GM23248 (cell line): ENCODE measurements around the gene CBX8. TPM values are rescaled to one million over a fixed set of nuclear protein-coding genes. Genes with fewer than 3 reads are reported as not detected.

Experiments used
- DNase-seq: peaks from one replicate; pipeline ENCODE4 v3.0.0-alpha.2; 2015
- H2AFZ ChIP-seq: fragments of 200-600 bp; sonication (generic); 2 replicates; pipeline ENCODE4 v1.6.1; 2016; ENCODE audit warnings: antibody characterized with exemption
- H3F3A ChIP-seq: fragments of 200-600 bp; sonication (generic); 2 replicates; pipeline ENCODE4 v1.6.1; 2016; ENCODE audit warnings: mild to moderate bottlenecking, antibody characterized with exemption, mixed run types; ENCODE audit not compliant: insufficient read depth
- H3K27ac ChIP-seq: fragments of 200-600 bp; sonication (generic); 2 replicates; pipeline ENCODE4 v1.5.1; 2016; ENCODE audit warnings: mild to moderate bottlenecking
- H3K27me3 ChIP-seq: fragments of 200-600 bp; sonication (generic); replicated peaks from 2 replicates; pipeline ENCODE4 v1.6.1; 2016; ENCODE audit warnings: mild to moderate bottlenecking; ENCODE audit not compliant: insufficient read depth
- H3K36me3 ChIP-seq: fragments of 200-600 bp; sonication (generic); 2 replicates; pipeline ENCODE4 v1.6.1; 2016; ENCODE audit warnings: low read depth, mild to moderate bottlenecking
- H3K4me1 ChIP-seq: fragments of 200-600 bp; sonication (generic); 2 replicates; pipeline ENCODE4 v1.6.1; 2016; ENCODE audit warnings: mild to moderate bottlenecking; ENCODE audit not compliant: insufficient read depth
- H3K4me2 ChIP-seq: fragments of 200-600 bp; sonication (generic); one replicate; pipeline ENCODE4 v1.6.1; 2016; ENCODE audit warnings: mild to moderate bottlenecking; ENCODE audit not compliant: unreplicated experiment
- H3K4me3 ChIP-seq: fragments of 200-600 bp; sonication (generic); 2 replicates; pipeline ENCODE4 v1.5.1; 2016; ENCODE audit warnings: mild to moderate bottlenecking
- H3K79me2 ChIP-seq: fragments of 200-600 bp; sonication (generic); 2 replicates; pipeline ENCODE4 v1.6.1; 2016; ENCODE audit warnings: mild to moderate bottlenecking; ENCODE audit not compliant: insufficient read depth
- H3K9ac ChIP-seq: fragments of 200-600 bp; sonication (generic); 2 replicates; pipeline ENCODE4 v1.6.1; 2016; ENCODE audit warnings: mild to moderate bottlenecking
- H3K9me2 ChIP-seq: fragments of 200-600 bp; sonication (generic); 2 replicates; pipeline ENCODE4 v1.6.1; 2016; ENCODE audit warnings: mixed run types, mild to moderate bottlenecking, moderate library complexity; ENCODE audit not compliant: insufficient read depth
- H3K9me3 ChIP-seq: fragments of 200-600 bp; sonication (generic); one replicate; pipeline ENCODE4 v1.6.1; 2017; ENCODE audit warnings: low read depth
- H4K20me1 ChIP-seq: fragments of 200-600 bp; sonication (generic); 2 replicates; pipeline ENCODE4 v1.6.0; 2016; ENCODE audit not compliant: insufficient read depth
- EZH2 ChIP-seq: fragments of 200-600 bp; sonication (generic); IDR thresholded peaks from 2 replicates; pipeline ENCODE4 v1.6.1; 2018; ENCODE audit warnings: antibody characterized with exemption, mild to moderate bottlenecking; ENCODE audit not compliant: insufficient read depth, poor library complexity, severe bottlenecking
- EZH2phosphoT487 ChIP-seq: fragments of 200-600 bp; sonication (generic); IDR thresholded peaks from 2 replicates; pipeline ENCODE4 v1.6.1; 2018; ENCODE audit warnings: antibody characterized with exemption, moderate library complexity, mild to moderate bottlenecking, low read depth; ENCODE audit not compliant: insufficient read depth
- WGBS, 2 experiments: methylation state at CpG; one replicate each; pipeline ENCODE4 v1.1.6; 2015 to 2017; ENCODE audit warnings: low lambda C conversion rate in 2 of 2, low coverage in 1 of 2; ENCODE audit errors: missing lambda C conversion rate in 2 of 2; 5-methylcytosine and 5-hydroxymethylcytosine counted together
- in situ Hi-C: fragments of 300-500 bp; cut with MboI; formaldehyde crosslinking; loops from 2 replicates; pipeline ENCODE4 v1.15.0; 2020
- polyA plus RNA-seq: library from polyadenylated mRNA; unstranded; fragments of >200 nt; fragmentation: Nextera tagmentation; extraction: Ambion mirVana; gene quantifications from 2 replicates; pipeline ENCODE4 v1.2.1, GENCODE V29; 2016
- total RNA-seq: library from RNA; depleted of rRNA; stranded (reverse); fragments of >200 nt; shearing (Covaris generic); gene quantifications from 2 replicates; pipeline ENCODE4 v1.2.3, GENCODE V29; 2014

CBX8 gene
- total and polyA plus RNA-seq, 2 experiments from 2014 or later: 3.9 to 5.9 TPM

- Histone ChIP-seq H3K9me2 (no peaks in the 10 kb centered on the region), H3K27me3 (peaks cover 48% of the 10 kb centered on the region), H3K9ac (no peak overlapping the region), H3K27ac (no peak overlapping the region), H3K4me2 (no peak overlapping the region), H3K36me3 (no peaks in the 10 kb centered on the region), H3K79me2 (no peaks in the 10 kb centered on the region), H2AFZ (no peak overlapping the region), H3K4me3 (no peak overlapping the region), H3F3A (peaks cover 4% of the 10 kb centered on the region; the same call in 1 of the 2 replicates), H3K4me1 (no peaks in the 10 kb centered on the region), H4K20me1 (no peaks in the 10 kb centered on the region), H3K9me3 (no peaks in the 10 kb centered on the region)
- in situ Hi-C loops: no loop called here
- no peak for DNase-seq
- no peak for TF ChIP-seq EZH2phosphoT487
- TF ChIP-seq EZH2: no peak
- 45 to 46% methylated on average over 13 of the region's 13 CpGs for WGBS, 2 experiments
These were observed 44.7 kb downstream of the CBX8 start for GRCh38 chr17:79752175-79752574.

DNA sequence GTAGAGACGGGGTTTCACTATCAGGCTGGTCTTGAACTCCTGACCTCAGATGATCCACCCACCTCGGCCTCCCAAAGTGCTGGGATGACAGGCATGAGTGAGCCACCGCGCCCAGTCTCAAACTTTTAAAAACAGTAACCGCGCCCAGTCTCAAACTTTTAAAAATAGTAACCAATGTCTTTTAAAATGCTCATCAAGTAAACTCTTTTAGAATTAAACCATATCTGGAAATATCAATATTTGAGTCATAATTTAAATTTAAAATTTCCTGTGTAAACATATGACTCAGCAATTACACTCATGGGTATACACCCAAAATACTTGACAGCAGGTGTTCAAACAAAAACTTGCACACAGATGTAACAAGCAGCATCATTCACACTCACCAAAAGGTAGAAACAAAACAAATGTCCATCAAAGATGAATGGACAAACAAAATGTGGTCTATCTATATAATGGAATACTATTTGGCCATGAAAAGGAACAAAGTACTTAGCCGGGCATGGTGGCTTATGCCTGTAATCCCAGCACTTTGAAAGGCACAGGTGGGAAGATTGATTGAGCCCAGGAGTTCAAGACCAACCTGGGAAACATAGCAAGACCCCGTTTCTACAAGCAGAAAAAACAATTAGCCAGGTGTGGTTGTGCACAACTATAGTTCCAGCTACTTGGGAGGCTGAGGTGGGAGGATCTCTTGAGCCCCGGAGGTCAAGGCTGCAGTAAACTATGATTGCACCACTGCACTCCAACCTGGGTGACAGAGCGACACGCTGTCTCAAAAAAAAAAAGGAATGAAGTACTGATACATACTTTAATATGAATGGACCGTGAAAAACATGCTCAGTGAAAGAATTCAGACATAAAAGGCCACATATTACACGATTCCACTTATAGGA is 46.0 kb downstream of the CBX8 start:
- H3K4me2 ChIP-seq: no peak overlapping the region
- H3K79me2 ChIP-seq: no peaks in the 10 kb centered on the region
- H3K27ac ChIP-seq: no peak overlapping the region
- H3K27me3 ChIP-seq: peaks cover 59% of the 10 kb centered on the region
- DNase-seq: no peak
- H3K36me3 ChIP-seq: no peaks in the 10 kb centered on the region
- H4K20me1 ChIP-seq: no peaks in the 10 kb centered on the region
- no peak overlapping the region for H2AFZ ChIP-seq
- H3K4me1 ChIP-seq: no peaks in the 10 kb centered on the region
- no peak overlapping the region for H3K9ac ChIP-seq
- H3K4me3 ChIP-seq: no peak overlapping the region
- no peaks in the 10 kb centered on the region for H3K9me2 ChIP-seq
- no peaks in the 10 kb centered on the region for H3K9me3 ChIP-seq
- in situ Hi-C loops: no loop called here
- no peak for TF ChIP-seq EZH2phosphoT487
- TF ChIP-seq EZH2: no peak
- WGBS, 2 experiments: 83% methylated on average over 13 of the region's 13 CpGs
- peaks cover 4% of the 10 kb centered on the region; the same call in 1 of the 2 replicates for H3F3A ChIP-seq

DNA sequence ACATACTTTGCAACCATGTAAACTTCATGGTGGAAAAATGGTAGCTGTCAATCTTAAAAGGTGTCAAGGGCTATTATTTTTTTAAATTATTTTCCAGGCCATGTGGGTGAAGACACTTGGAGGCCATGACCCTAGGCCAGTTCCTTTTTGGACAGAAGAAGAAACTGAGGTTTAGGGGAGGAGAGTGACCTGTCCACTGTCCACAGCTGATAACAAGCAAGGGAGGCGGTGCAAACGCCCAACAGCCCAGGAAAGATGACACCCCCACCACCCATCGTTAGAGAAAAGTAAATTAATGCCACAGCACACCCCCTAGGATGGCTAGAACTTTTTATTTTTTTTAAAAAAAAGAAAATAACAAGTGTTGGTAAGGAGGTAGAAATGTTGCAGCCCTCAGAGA is 46.9 kb downstream of the CBX8 start:
- Histone ChIP-seq H3K36me3 (no peaks in the 10 kb centered on the region), H3K27me3 (peaks cover 58% of the 10 kb centered on the region), H4K20me1 (no peaks in the 10 kb centered on the region), H3K79me2 (no peaks in the 10 kb centered on the region), H3K9me2 (no peaks in the 10 kb centered on the region), H3K4me2 (no peak overlapping the region), H2AFZ (no peak overlapping the region), H3K9me3 (no peaks in the 10 kb centered on the region), H3K4me3 (no peak overlapping the region), H3K9ac (no peak overlapping the region), H3K27ac (no peak overlapping the region), H3K4me1 (no peaks in the 10 kb centered on the region), H3F3A (peaks cover 4% of the 10 kb centered on the region; the same call in 1 of the 2 replicates)
- DNase-seq: no peak
- 62 to 63% methylated on average over 3 of the region's 3 CpGs for WGBS, 2 experiments
- in situ Hi-C loops: no loop called here
- TF ChIP-seq EZH2phosphoT487: no peak
- no peak for TF ChIP-seq EZH2

DNA sequence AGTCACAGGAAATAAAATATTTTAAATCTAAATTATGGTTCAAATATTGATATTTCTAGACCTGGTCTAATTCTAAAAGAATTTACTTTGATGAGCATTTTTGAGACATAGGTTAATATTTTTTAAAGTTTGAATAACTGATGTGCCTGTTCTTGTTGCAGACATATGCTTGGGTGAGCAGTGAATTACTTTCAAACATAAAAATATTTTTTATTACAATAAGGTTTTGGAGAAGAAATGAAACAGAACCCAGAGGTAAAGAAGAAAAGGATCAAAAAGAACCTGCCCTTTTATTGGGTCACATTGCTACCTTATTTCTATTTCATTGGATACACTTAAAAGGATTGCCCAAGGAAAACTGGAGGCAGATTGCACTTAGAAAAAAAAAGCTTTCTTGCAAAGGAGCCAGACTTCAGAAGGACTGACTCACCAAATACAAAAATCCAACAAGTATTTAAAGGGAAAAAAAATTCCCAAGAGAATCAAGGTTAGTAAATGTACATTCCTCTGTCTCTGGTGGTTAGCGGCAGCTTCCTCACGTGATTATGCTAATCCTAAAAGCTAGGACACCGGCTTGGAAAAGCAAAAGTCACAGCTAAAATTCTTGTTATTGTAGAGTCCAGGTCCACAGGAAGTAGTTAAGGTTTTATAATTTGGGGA is 47.6 kb downstream of the CBX8 start:
- Histone ChIP-seq H3K27ac (no peak overlapping the region), H3K36me3 (no peaks in the 10 kb centered on the region), H3K9me3 (no peaks in the 10 kb centered on the region), H3K79me2 (no peaks in the 10 kb centered on the region), H3K4me2 (peak overlapping the region; percentile 29), H3K9me2 (no peaks in the 10 kb centered on the region), H3K9ac (no peak overlapping the region), H3K4me1 (no peaks in the 10 kb centered on the region), H4K20me1 (no peaks in the 10 kb centered on the region), H3F3A (peaks cover 4% of the 10 kb centered on the region; the same call in 1 of the 2 replicates), H2AFZ (no peak overlapping the region), H3K27me3 (peaks cover 55% of the 10 kb centered on the region), H3K4me3 (no peak overlapping the region)
- peak; percentile 89 for DNase-seq
- TF ChIP-seq EZH2phosphoT487: 0 out of 2 replicates have a peak, but pooled peaks have one; percentile 31
- no peak for TF ChIP-seq EZH2
- in situ Hi-C loops: no loop called here
- WGBS, 2 experiments: 35 to 36% methylated on average over 3 of the region's 3 CpGs
